Karpas-422 (cell line): Measurements from ENCODE around the gene PDCD11. TPM values are rescaled to one million over a fixed set of nuclear protein-coding genes. Genes with fewer than 3 reads are reported as not detected.
"Not testable (repeated sequence)": the region's sequence is repeated elsewhere in the genome, so short reads cannot be mapped to it uniquely, and the experiment has no call there.

Source experiments
- DNase-seq: peaks from one replicate; pipeline ENCODE4 v3.0.0-alpha.2; 2015
- H2AFZ ChIP-seq: fragments of 200-600 bp; sonication (generic); 2 replicates; pipeline ENCODE4 v1.6.1; 2014; ENCODE audit warnings: antibody characterized with exemption, low read length, mixed read lengths
- H3K27ac ChIP-seq: fragments of 200-600 bp; sonication (generic); 2 replicates; pipeline ENCODE4 v1.5.1; 2014; ENCODE audit warnings: mild to moderate bottlenecking, low read length, moderate library complexity
- H3K27me3 ChIP-seq: fragments of 200-600 bp; sonication (generic); 2 replicates; pipeline ENCODE4 v1.6.1; 2014; ENCODE audit warnings: low read length, mixed read lengths
- H3K36me3 ChIP-seq: fragments of 200-600 bp; sonication (generic); 2 replicates; pipeline ENCODE4 v1.6.1; 2014; ENCODE audit warnings: low read length, mixed read lengths; ENCODE audit not compliant: insufficient read depth
- H3K4me1 ChIP-seq: fragments of 200-600 bp; sonication (generic); 2 replicates; pipeline ENCODE4 v1.6.1; 2014; ENCODE audit warnings: mild to moderate bottlenecking, low read length, mixed read lengths
- H3K4me2 ChIP-seq: fragments of 200-600 bp; sonication (generic); 2 replicates; pipeline ENCODE4 v1.6.1; 2014; ENCODE audit warnings: low read length, low read depth, mild to moderate bottlenecking; ENCODE audit not compliant: poor library complexity, severe bottlenecking
- H3K4me3 ChIP-seq: fragments of 200-600 bp; sonication (generic); 2 replicates; pipeline ENCODE4 v1.5.1; 2014; ENCODE audit warnings: mild to moderate bottlenecking, antibody characterized with exemption, low read length, mixed read lengths
- H3K79me2 ChIP-seq: fragments of 200-600 bp; sonication (generic); 2 replicates; pipeline ENCODE4 v1.6.1; 2014; ENCODE audit warnings: mild to moderate bottlenecking, low read length, mixed read lengths
- H3K9ac ChIP-seq: fragments of 200-600 bp; sonication (generic); 2 replicates; pipeline ENCODE4 v1.6.0; 2014; ENCODE audit warnings: low read length
- H3K9me2 ChIP-seq: fragments of 200-600 bp; sonication (generic), shearing (Covaris generic); replicated peaks from 2 replicates; pipeline ENCODE4 v1.6.0; 2014; ENCODE audit warnings: mild to moderate bottlenecking, low read length, moderate library complexity; ENCODE audit not compliant: insufficient read depth
- H3K9me3 ChIP-seq: fragments of 300-700, 200-600 bp; sonication (generic); 2 replicates; pipeline ENCODE4 v1.6.1; 2014; ENCODE audit warnings: low read length, mixed read lengths
- H4K20me1 ChIP-seq: fragments of 200-600 bp; sonication (generic); 2 replicates; pipeline ENCODE4 v1.6.1; 2014; ENCODE audit warnings: mild to moderate bottlenecking, antibody characterized with exemption, low read length, low read depth; ENCODE audit not compliant: insufficient read depth
- total RNA-seq: library from RNA; depleted of rRNA; stranded (reverse); fragments of >200 nt; shearing (Covaris generic); gene quantifications from 2 replicates; pipeline ENCODE4 v1.2.3, GENCODE V29; 2014; ENCODE audit warnings: low replicate concordance

Gene PDCD11
- total RNA-seq, 1 experiment from 2014 or later, result 28.9 TPM

DNA sequence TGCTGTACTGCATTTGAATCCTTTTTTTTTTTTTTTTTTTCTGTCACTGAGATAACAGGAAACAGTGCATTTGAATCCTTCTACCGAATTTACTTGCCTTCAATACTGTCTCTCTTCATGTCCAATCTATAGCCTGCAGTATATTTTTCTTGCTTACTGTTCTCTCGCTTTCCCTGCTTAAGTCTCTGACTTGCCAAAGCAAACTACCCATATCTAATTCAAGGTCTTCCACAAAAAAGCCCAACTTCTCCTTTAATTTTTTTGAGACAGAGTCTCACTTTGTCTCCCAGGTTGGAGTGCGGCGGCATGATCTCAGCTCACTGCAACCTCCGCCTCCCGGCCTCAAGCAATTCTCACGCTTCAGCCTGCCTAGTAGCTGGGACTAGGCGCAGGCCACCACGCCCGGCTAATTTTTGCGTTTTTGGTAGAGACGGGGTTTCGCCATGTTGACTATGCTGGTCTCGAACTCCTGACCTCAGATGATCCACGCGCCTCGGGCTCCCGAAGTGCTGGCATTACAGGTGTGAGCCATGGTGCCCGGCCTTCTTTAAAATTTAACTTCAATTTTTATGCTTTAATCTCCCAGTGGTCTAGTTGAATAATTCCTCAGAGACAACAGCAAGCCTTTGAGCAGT, 882 bp downstream of the PDCD11 start:
- peak; percentile 58 for DNase-seq
- Histone ChIP-seq H3K27me3 (no peaks in the 10 kb centered on the region), H3K9me3 (no peaks in the 10 kb centered on the region), H3K27ac (peak overlapping the region; percentile 67), H3K36me3 (peaks cover 36% of the 10 kb centered on the region; the same call in 1 of the 2 replicates), H3K9ac (peak overlapping the region; percentile 87), H3K4me2 (peak overlapping the region; percentile 82), H4K20me1 (peaks cover 12% of the 10 kb centered on the region), H3K9me2 (no peaks in the 10 kb centered on the region), H3K79me2 (peaks cover 74% of the 10 kb centered on the region), H3K4me3 (peak overlapping the region; percentile 94), H2AFZ (no peak overlapping the region), H3K4me1 (peaks cover 34% of the 10 kb centered on the region)

DNA sequence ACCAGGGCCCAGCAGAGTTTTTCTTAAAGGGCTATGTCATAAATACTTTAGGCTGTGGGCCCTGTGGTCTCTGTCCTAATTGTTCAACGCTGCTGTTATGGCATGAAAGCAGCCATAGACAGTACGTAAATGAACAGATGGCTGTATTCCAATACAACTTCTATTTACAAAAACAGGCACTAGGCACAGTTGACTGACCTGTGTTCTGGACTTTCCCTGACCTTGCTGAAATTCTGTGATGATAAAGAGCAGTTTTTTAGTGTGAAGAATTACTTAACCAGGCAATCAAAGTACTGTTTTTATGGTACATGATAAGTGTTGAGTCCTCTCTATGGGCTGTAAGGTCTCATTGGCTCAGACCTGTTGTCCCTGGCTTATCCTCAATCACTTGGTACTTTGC, 17.1 kb downstream of the PDCD11 start:
- H3K9me3 ChIP-seq, result no peaks in the 10 kb centered on the region
- no peaks in the 10 kb centered on the region; the same call in 1 of the 2 replicates for H3K79me2 ChIP-seq
- no peak overlapping the region for H3K9ac ChIP-seq
- DNase-seq, result no peak
- no peak overlapping the region for H2AFZ ChIP-seq
- H4K20me1 ChIP-seq, result no peaks in the 10 kb centered on the region
- H3K27ac ChIP-seq, result no peak overlapping the region
- no peak overlapping the region for H3K4me2 ChIP-seq
- no peaks in the 10 kb centered on the region for H3K4me1 ChIP-seq
- H3K27me3 ChIP-seq, result no peaks in the 10 kb centered on the region
- H3K4me3 ChIP-seq, result no peak overlapping the region
- peaks cover 60% of the 10 kb centered on the region; the same call in 1 of the 2 replicates for H3K36me3 ChIP-seq
- no peaks in the 10 kb centered on the region for H3K9me2 ChIP-seq

DNA sequence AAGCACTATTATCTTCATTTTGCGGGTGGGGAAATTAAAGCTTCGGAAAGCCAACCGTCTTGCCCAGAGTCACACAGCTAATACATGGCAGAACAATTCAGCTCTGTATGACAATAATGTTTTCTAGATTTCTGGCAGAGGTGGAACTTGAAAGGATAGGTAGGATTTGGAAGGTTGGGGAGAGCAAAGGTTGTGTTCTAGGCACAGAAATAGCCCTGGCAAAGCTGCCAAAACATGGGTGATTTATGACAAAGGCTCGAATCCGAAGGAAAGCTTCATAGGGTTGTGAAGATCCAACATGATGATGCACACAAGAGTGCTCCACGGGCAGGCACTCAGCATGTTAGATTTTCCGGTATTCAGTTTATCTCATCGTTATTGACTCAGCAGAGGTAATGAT, 19.2 kb downstream of the PDCD11 start:
- no peaks in the 10 kb centered on the region for H3K9me2 ChIP-seq
- no peaks in the 10 kb centered on the region for H3K9me3 ChIP-seq
- H3K4me3 ChIP-seq, result no peak overlapping the region
- no peaks in the 10 kb centered on the region for H3K4me1 ChIP-seq
- DNase-seq, result no peak
- H3K27me3 ChIP-seq, result no peaks in the 10 kb centered on the region
- no peak overlapping the region for H3K27ac ChIP-seq
- H2AFZ ChIP-seq, result no peak overlapping the region
- H3K79me2 ChIP-seq, result peaks cover 6% of the 10 kb centered on the region; the same call in 1 of the 2 replicates
- H3K4me2 ChIP-seq, result no peak overlapping the region
- peaks cover 63% of the 10 kb centered on the region; the same call in 1 of the 2 replicates for H3K36me3 ChIP-seq
- H4K20me1 ChIP-seq, result no peaks in the 10 kb centered on the region
- no peak overlapping the region for H3K9ac ChIP-seq

- H3K9ac ChIP-seq, result no peak overlapping the region
- H3K36me3 ChIP-seq, result peaks cover 63% of the 10 kb centered on the region; the same call in 1 of the 2 replicates
- no peaks in the 10 kb centered on the region for H3K9me3 ChIP-seq
- H2AFZ ChIP-seq, result no peak overlapping the region
- H3K4me3 ChIP-seq, result no peak overlapping the region
- no peaks in the 10 kb centered on the region for H4K20me1 ChIP-seq
- no peaks in the 10 kb centered on the region for H3K9me2 ChIP-seq
- peaks cover 6% of the 10 kb centered on the region; the same call in 1 of the 2 replicates for H3K79me2 ChIP-seq
- H3K27ac ChIP-seq, result no peak overlapping the region
- H3K4me2 ChIP-seq, result no peak overlapping the region
- H3K27me3 ChIP-seq, result no peaks in the 10 kb centered on the region
- DNase-seq, result peak; percentile 83
- no peaks in the 10 kb centered on the region for H3K4me1 ChIP-seq
Observed at GRCh38 chr10:103416436-103417147, 20.2 kb downstream of the PDCD11 start.

DNA sequence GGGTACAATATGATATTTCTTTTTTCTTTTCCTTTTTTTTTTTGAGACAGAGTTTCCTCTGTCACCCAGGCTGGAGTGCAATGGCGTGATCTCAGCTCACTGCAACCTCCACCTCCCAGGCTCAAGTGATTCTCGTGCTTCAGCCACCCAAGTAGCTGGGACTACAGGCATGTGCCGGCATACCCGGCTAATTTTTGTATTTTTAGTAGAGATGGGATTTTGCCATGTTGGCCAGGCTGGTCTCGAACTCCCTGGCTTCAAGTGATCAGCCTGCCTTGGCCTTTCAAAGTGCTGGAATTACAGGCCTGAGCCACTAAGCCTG, 20.7 kb downstream of the PDCD11 start:
- H3K4me3 ChIP-seq, H3K27ac ChIP-seq, H3K4me2 ChIP-seq, H3K27me3 ChIP-seq, DNase-seq, H3K9ac ChIP-seq, H2AFZ ChIP-seq, H3K9me2 ChIP-seq, H4K20me1 ChIP-seq, H3K4me1 ChIP-seq, H3K9me3 ChIP-seq, H3K79me2 ChIP-seq: not testable (repeated sequence)
- peaks cover 63% of the 10 kb centered on the region; the same call in 1 of the 2 replicates for H3K36me3 ChIP-seq

DNA sequence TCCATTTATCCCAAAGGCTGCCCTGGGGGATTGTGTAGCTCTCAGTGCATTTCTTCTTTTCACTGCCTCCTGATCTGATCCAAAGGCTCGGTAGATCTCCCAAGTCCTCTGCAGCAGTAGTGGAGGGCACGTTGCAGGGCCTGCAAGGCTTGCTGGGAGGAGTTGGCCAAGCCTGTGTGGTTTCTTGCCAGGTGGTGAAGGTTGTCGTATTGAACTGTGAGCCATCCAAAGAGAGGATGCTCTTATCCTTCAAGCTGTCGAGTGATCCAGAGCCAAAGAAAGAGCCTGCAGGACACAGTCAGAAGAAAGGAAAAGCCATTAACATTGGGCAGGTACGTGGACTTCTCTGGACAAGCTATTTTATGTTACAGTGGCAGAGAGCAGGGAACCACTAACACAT, 21.2 kb downstream of the PDCD11 start:
- Histone ChIP-seq H3K36me3 (peaks cover 67% of the 10 kb centered on the region), H3K4me1 (no peaks in the 10 kb centered on the region), H3K4me2 (no peak overlapping the region), H3K27ac (no peak overlapping the region), H3K79me2 (peaks cover 6% of the 10 kb centered on the region; the same call in 1 of the 2 replicates), H2AFZ (no peak overlapping the region), H3K9me2 (no peaks in the 10 kb centered on the region), H3K27me3 (no peaks in the 10 kb centered on the region), H3K9ac (no peak overlapping the region), H4K20me1 (no peaks in the 10 kb centered on the region), H3K9me3 (no peaks in the 10 kb centered on the region), H3K4me3 (no peak overlapping the region)
- DNase-seq, result no peak

GRCh38 chr10:103419101-103419500, 22.7 kb downstream of the PDCD11 start:
- Histone ChIP-seq H3K4me3 (no peak overlapping the region), H3K79me2 (peaks cover 8% of the 10 kb centered on the region; the same call in 1 of the 2 replicates), H3K4me2 (no peak overlapping the region), H3K9ac (no peak overlapping the region), H4K20me1 (no peaks in the 10 kb centered on the region), H3K36me3 (peaks cover 69% of the 10 kb centered on the region), H3K27me3 (no peaks in the 10 kb centered on the region), H3K27ac (no peak overlapping the region), H3K4me1 (no peaks in the 10 kb centered on the region), H2AFZ (no peak overlapping the region), H3K9me2 (no peaks in the 10 kb centered on the region), H3K9me3 (no peaks in the 10 kb centered on the region)
- DNase-seq, result no peak

DNA sequence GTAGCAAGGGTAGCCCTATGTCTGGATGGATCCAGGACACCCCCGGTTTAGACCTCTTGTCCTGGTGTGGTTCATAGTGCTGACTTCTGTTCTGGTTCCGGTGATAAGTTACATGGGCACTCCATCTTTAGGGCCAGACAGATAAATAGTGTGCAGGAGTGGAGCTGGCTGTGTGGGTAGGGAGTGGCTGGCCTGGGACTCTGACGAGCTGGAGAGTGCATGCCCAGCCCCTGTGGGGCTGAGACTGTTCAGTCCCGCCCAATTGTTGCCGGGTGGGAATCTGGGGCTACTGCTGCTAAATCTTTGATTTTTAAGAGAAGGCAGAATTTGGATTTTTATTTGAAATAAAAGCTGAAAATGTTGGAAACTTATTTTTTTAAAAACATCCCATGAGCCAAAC, 27.3 kb downstream of the PDCD11 start:
- peaks cover 17% of the 10 kb centered on the region for H3K79me2 ChIP-seq
- H2AFZ ChIP-seq, result no peak overlapping the region
- H4K20me1 ChIP-seq, result 0 out of 2 replicates have a peak, but pooled peaks cover 4% of the 10 kb centered on the region
- no peaks in the 10 kb centered on the region for H3K4me1 ChIP-seq
- H3K27ac ChIP-seq, result no peak overlapping the region
- H3K9me3 ChIP-seq, result no peaks in the 10 kb centered on the region
- no peak overlapping the region for H3K4me3 ChIP-seq
- peaks cover 64% of the 10 kb centered on the region for H3K36me3 ChIP-seq
- no peak overlapping the region for H3K9ac ChIP-seq
- DNase-seq, result no peak
- no peaks in the 10 kb centered on the region for H3K9me2 ChIP-seq
- no peaks in the 10 kb centered on the region for H3K27me3 ChIP-seq
- no peak overlapping the region for H3K4me2 ChIP-seq
